ENCODE results near the gene EYA2. TPM values are rescaled to one million over a fixed set of nuclear protein-coding genes. Genes with fewer than 3 reads are reported as not detected.
A peak's percentile ranks its signal among the peaks of the same experiment; 100 is the strongest.

The EYA2 gene
- total and polyA plus RNA-seq, 11 donors, result 0.30 to 4.2 (median 0.70) TPM

- H3K4me3 ChIP-seq, result no peak overlapping the region
- intact Hi-C loops (cut with DNase I), result no loop called here
- H3K27ac ChIP-seq, result no peak overlapping the region
- H3K4me1 ChIP-seq, result no peaks in the 10 kb centered on the region
- ATAC-seq, result no peak
- H3K27me3 ChIP-seq, result peaks cover 0 to 34% (median 0%) of the 10 kb centered on the region in 9 donors
- TF ChIP-seq CTCF (IDR thresholded peaks at IDR 0.05), result no peak
- TF ChIP-seq POLR2A (IDR thresholded peaks at IDR 0.05), result no peak
- H3K36me3 ChIP-seq, result no peaks in the 10 kb centered on the region
- WGBS, 4 donors, result 84 to 90% (median 85%) methylated on average over 11 to 12 of the region's 12 CpGs
- DNase-seq, result no peak
- H3K9me3 ChIP-seq, result no peaks in the 10 kb centered on the region
These were observed 97.4 kb downstream of the EYA2 start for GRCh38 chr20:46991880-46992639.

GRCh38 chr20:46992640-46993035, 98.0 kb downstream of the EYA2 start:
- H3K4me1 ChIP-seq, result no peaks in the 10 kb centered on the region
- H3K9me3 ChIP-seq, result no peaks in the 10 kb centered on the region
- intact Hi-C loops (cut with DNase I), result no loop called here
- no peak for ATAC-seq
- no peak overlapping the region for H3K4me3 ChIP-seq
- TF ChIP-seq POLR2A (IDR thresholded peaks at IDR 0.05) (no peak), CTCF (IDR thresholded peaks at IDR 0.05) (no peak)
- no peak for DNase-seq
- no peaks in the 10 kb centered on the region for H3K36me3 ChIP-seq
- peaks cover 0 to 40% (median 0%) of the 10 kb centered on the region in 9 donors for H3K27me3 ChIP-seq
- H3K27ac ChIP-seq, result no peak overlapping the region
- 84 to 100% (median 88%) methylated on average over 2 of the region's 2 CpGs for WGBS, 4 donors

GRCh38 chr20:46993465-46994095, 98.9 kb downstream of the EYA2 start:
- H3K4me3 ChIP-seq, result no peak overlapping the region
- no peak overlapping the region for H3K27ac ChIP-seq
- intact Hi-C loops (cut with DNase I), result no loop called here
- no peak for TF ChIP-seq CTCF (IDR thresholded peaks at IDR 0.05)
- no peak for TF ChIP-seq POLR2A (IDR thresholded peaks at IDR 0.05)
- no peak for ATAC-seq
- 58 to 67% (median 63%) methylated on average over 4 of the region's 4 CpGs for WGBS, 4 donors
- no peaks in the 10 kb centered on the region for H3K4me1 ChIP-seq
- H3K36me3 ChIP-seq, result no peaks in the 10 kb centered on the region
- no peaks in the 10 kb centered on the region for H3K9me3 ChIP-seq
- peaks cover 0 to 48% (median 0%) of the 10 kb centered on the region in 9 donors for H3K27me3 ChIP-seq
- DNase-seq, result no peak

- TF ChIP-seq CTCF (IDR thresholded peaks at IDR 0.05) (no peak), POLR2A (IDR thresholded peaks at IDR 0.05) (no peak)
- Histone ChIP-seq H3K4me3 (peak overlapping the region in 1 of 12 donors; percentile 15), H3K4me1 (no peaks in the 10 kb centered on the region), H3K27ac (no peak overlapping the region), H3K36me3 (no peaks in the 10 kb centered on the region), H3K9me3 (no peaks in the 10 kb centered on the region), H3K27me3 (peaks cover 0 to 53% (median 0%) of the 10 kb centered on the region in 9 donors)
- ATAC-seq (no peak), DNase-seq (no peak)
- intact Hi-C loops (cut with DNase I), result no loop called here
- 50 to 69% (median 58%) methylated on average over 5 of the region's 5 CpGs for WGBS, 4 donors
These were observed 99.7 kb downstream of the EYA2 start for GRCh38 chr20:46994341-46994740.

Data from heart left ventricle (tissue), 16 donors.